ENCODE results near the gene NEURL1B.
"Not testable (repeated sequence)": the region's sequence is repeated elsewhere in the genome, so short reads cannot be mapped to it uniquely, and the experiment has no call there.

Gene NEURL1B

GRCh38 chr5:172640822-172641358, at the start of gene NEURL1B:
Gene NEURL1B, plus strand, starts transcription at chr5:172641263. Its CDS starts 144 bp downstream, at chr5:172641407.
- DNase-seq (ENCODE audit: low read depth) = no peak

DNA sequence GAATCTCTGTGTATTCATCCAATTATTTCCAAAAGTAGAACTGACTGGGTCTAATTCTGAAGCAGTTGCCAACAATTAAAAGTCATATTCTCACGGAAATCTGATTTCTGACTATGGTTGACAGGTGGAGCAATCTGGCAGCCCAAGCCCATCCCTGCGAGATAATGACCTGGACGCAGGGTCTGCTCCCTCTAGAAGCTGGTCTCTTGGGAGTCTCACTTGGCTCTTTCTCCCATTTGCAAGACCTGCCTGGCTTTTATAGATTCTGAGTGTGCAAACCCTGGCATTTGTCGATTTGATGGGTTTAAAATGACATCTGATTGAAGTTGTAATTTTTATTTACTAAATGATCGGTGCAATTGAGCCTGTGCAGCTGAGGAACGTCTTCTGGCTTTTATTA, 49.4 kb upstream of the NEURL1B start:
- DNase-seq (ENCODE audit: low read depth) = no peak

DNA sequence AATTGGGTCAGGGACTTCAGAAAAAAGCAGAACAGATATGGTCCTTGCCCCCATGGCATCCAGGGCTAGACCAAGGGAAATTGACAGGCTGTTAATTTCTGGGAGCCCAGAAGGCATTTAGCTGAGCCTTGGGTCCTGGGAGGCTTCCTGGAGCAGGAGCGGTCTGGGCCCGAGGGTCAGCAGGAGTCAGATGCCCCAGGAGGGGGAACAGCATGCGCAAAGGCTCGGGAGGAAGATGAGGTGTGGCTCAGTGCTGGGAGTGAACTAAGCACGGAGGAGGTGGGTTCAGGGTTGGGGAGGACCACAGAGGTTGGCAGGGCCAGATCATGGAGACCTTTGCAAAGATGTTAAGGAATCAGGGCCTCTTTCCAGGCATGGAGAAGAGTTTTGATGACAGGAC, 48.2 kb upstream of the NEURL1B start:
- DNase-seq (ENCODE audit: low read depth) = no peak

GRCh38 chr5:172593306-172593705, 47.8 kb upstream of the NEURL1B start:
- DNase-seq (ENCODE audit: low read depth) = no peak

- DNase-seq (ENCODE audit: low read depth) = no peak
Measured at GRCh38 chr5:172593721-172594235, 47.3 kb upstream of the NEURL1B start.

GRCh38 chr5:172594431-172594830, 46.6 kb upstream of the NEURL1B start:
- no peak for DNase-seq (ENCODE audit: low read depth)

GRCh38 chr5:172594867-172595466, 46.1 kb upstream of the NEURL1B start:
- no peak for DNase-seq (ENCODE audit: low read depth)

DNA sequence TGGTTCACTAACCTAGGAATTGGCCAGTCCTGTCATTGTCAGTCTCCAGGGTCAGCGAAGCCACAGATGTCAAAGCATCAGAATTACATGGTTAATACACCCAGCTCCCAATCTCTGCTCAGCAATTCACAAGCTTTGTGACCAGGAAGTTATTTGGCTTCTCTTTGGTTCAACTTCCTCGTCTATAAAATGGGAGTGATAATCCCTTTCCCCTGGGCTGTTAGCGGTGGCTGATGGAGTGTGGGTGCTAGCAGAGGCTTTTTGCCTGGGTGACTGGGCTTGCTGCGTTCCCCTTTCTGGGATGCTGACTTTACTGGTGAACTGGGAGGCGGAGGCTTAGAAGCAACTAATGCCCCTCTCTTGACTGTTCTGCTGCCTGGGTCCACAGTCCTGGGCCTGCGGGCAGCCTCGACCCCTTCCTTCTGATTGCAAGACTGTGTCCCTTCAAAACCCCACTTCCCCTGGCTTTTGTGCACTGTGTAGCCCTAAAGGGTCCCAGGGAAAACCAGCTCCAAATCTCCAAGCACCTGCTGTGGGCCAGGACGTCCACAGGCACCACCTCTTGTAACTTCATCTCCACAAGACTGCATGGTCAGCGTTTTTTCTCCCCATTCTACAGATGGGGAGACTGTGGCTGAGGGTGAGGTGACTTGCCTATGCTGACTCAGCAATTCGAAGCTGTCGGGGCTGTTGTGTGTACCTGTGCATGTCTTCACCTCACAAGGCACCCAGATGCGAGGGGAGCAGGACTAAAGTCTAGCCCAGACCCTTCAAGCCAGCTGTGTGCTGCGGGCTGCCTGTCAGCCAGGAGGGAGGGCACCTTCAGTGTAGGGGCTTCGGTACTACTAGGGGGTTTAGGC, 45.2 kb upstream of the NEURL1B start:
- no peak for DNase-seq (ENCODE audit: low read depth)

- no peak for DNase-seq (ENCODE audit: low read depth)
Measured at GRCh38 chr5:172596638-172597231, 44.3 kb upstream of the NEURL1B start.

DNA sequence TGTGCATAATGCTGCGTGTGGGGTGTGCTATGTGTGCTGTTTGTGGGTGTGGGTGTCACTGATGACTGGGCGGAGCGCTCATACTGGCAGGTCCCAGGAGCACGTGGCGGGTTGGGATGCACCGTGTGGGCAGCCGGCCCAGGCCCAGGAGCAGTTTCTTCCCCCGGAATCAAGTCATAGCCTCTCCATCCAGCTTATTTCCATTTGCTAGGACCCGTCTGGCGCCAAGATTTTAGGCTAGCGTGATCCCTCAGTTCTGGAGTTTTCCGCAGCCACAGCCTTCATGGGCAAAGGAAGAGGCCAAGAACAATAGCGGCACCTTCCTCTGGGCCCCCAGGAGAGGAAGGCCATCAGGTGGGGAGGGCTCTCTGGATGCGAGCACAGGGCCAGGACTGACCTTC, 43.3 kb upstream of the NEURL1B start:
- DNase-seq (ENCODE audit: low read depth) = no peak

DNA sequence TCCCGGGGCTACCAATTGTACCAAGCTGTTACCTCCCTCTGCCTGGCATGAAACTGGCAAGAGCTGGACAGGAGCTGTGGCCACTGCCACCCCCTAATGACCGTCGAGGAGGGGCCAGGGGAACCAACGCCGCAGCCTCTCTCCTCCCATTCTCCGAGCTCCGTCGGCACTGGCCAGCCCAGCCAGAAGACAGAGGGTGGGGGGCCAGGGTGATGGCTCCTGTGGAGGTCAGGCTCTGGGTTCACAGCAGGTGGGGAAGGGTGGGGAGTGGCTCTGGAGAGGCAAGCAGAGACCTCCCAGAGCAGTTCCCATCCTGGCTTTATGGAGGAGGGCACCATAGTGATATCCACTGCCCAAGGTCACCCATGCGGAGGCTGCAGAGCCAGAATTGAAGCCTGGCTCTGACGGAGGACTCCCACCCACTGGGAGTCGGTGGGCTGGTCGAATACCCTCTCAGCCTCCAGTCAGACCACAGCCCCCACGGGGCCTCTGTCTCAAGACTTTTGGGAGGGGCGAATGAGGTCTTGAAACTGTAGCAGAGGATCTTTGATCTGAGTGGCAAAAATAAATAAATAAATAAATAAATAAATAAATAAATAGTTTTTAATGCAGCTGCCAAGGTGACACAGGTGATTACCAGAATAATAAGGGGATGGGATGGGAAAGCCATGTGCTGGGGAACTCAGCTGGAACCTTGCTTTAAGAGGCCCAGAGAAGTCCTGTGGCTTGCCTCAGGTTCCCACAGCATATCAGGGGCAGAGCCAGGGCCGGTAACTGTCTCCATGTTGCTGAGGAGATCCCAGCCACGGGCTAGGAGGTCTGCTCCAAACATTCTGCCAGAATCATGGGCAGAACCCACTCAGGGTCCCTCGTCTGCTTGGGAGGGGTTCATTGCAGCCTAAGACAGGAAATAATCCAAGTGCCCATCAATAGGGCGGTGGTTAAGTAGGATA, 42.5 kb upstream of the NEURL1B start:
- DNase-seq (ENCODE audit: low read depth) = no peak

DNA sequence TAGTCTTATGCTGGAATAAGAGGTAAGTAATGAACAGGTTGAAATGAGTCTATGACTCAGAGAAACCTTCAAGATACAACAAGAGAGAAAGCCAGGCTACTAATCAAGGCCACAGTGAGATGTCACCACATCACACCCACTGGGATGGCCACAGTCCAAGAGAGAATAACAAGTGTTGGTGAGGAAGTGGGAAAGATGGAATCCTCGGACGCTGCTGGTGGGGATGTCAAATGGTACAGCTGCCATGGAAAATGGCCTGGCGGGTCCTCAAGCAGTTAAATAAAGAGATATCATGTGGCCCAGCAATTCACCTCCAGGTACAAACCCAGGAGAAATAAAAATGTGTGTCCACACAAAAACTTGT, 41.9 kb upstream of the NEURL1B start:
- no peak for DNase-seq (ENCODE audit: low read depth)

GRCh38 chr5:172600571-172600970, 40.5 kb upstream of the NEURL1B start:
- no peak for DNase-seq (ENCODE audit: low read depth)

DNA sequence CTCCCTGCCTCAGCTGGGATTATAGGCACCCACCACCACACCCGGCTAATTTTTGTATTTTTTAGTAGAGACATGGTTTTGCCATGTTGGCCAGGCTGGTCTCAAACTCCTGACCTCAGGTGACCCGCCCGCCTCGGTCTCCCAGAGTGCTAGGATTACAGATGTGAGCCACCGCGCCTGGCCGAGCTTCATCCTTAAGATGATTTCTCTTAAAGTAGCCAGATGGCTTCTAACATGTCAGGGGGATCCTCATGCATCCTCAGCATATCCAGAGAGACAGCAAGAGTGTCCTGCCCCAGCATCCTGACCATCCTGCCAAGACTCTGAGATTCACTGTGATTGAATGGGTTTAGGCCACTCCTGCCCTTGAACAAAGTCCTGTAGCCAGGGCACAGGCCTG, 39.5 kb upstream of the NEURL1B start:
- not testable (repeated sequence) for DNase-seq (ENCODE audit: low read depth)

GRCh38 chr5:172602783-172603231, 38.3 kb upstream of the NEURL1B start:
- no peak for DNase-seq (ENCODE audit: low read depth)

DNA sequence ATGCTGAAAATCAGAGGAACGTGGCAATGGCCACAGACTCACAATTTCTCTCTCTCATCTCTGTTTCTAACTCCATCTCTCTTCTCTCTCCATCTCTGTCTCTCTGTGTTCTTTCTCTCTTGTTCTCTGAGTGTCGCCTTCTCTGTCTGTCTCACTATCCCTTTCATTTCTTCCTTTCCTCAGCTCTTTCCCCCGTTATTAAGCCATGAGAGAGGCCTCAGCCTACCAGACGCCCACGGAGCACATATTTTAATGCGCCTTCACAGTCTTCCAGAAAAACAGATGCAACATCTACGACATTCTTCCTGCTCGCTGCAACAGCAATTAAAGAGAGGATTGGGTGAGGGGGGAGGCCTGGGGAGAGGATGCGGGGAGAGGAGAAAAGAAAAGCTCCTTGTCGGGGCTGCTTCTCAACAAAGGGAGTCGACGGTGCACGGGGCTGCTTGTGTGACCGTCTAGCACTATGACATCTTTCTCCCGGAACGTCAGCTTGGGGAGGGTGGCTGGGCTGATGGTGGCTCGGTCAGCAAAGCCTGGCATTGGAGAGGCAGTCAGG, 37.7 kb upstream of the NEURL1B start:
- no peak for DNase-seq (ENCODE audit: low read depth)

- no peak for DNase-seq (ENCODE audit: low read depth)
Measured at GRCh38 chr5:172605466-172605865, 35.6 kb upstream of the NEURL1B start.

DNA sequence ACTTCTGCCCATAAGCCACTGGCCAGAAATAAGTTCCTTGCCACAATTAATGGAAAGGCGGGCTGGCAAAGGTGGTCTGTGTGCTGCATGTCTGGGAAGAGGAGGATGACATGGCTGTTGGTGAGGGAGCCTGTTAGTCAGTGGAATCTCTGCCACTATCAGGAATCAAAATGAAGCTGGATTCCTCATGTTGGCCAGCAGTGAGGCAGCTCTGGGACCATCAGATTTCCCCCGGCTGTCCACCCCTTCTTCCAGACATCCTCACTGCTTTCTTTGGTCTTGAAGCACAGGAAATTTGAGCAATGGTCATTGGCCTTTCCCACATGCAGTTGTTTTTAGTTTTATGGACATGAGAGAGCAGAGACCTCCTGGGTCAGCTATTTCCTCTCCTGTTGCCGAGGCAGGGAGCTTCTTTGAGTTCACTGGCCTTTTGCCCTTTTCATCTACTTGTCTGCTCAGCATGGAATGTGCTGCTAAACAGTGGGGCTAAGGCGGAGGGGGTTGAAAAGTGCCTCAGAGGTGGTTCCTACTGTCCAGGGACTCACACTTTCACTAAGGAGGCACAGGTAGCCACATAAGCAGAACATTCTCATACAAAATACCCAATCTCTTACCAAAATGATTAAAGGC, 34.8 kb upstream of the NEURL1B start:
- DNase-seq (ENCODE audit: low read depth) = no peak

DNA sequence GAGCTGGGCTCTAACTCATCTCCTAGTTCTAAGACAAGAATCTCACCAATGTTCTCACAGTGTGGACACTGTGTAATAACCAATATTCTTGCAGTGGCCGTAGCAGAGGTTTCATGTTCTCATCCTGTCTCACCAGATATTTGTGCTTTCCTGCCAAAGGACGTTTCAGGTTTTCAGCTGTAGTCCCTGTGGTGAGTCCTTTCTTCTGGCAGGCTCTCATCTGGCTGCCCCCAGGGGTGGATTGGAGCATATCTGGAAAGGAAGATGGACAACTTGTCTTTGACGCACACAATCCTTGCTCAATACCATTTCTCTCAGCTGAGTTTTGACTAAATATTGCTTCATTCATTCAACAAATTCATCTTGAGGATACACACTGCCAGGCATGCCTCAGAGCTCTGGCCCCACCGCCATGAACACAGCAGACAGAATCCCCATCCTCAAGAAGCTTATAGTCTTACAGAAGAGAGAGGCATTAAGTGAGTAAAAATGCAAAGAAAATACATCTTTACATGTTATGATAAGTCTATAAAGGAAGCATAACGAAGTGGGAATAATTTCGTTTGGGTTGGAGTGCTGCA, 33.8 kb upstream of the NEURL1B start:
- no peak for DNase-seq (ENCODE audit: low read depth)

DNA sequence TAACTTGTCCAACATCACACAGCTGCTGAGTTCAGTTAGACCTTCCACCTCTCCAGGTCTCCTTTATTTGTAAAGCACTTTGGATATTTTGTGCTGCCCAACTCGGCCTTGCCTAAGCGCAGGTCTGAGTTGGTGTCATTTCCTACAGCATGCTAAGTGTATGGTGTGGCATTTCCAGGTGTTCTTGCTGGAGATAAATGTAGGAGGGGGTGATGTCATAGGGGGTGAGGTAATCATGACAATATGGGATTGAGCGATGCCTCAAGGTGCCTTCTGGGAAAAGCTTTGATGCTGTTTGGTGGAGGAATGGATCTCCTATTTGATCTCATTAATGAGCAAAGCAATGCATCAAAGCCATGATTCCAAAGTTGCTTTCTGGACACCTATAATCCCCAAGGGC, 32.3 kb upstream of the NEURL1B start:
- no peak for DNase-seq (ENCODE audit: low read depth)
